Skeletal muscle cell (primary cell): Measurements from ENCODE around the gene SLC16A6.
"Not testable (repeated sequence)": the region's sequence is repeated elsewhere in the genome, so short reads cannot be mapped to it uniquely, and the experiment has no call there.

Experiments
- DNase-seq: peaks from one replicate; pipeline ENCODE4 v3.0.0-alpha.2; 2010; ENCODE audit warnings: low read depth
- H3K4me3 ChIP-seq: 2 replicates; pipeline ENCODE4 v1.5.1; 2011; ENCODE audit warnings: low read depth, mild to moderate bottlenecking, control low read depth, low read length, moderate library complexity

Gene SLC16A6

DNA sequence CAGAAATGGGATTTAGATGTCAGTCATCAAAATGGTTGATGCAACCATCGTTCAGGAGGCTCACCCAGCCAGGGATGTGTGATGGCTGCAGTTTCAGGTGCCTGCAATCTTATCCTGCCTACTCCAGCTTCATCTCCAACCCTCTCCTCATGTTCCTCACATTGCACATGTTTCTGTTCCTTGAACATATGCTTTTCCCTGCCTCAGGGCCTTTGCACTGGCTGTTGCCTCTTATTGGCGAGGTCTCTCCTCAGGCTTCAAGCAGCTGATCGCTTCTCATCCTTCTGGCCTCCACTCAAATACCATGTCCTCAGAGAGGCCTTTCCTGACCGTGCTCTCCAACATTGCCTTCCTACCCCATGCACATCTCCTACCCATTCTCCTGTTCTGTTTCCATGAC is 25.0 kb upstream of the SLC16A6 start:
- H3K4me3 ChIP-seq, result no peak overlapping the region
- DNase-seq, result no peak

DNA sequence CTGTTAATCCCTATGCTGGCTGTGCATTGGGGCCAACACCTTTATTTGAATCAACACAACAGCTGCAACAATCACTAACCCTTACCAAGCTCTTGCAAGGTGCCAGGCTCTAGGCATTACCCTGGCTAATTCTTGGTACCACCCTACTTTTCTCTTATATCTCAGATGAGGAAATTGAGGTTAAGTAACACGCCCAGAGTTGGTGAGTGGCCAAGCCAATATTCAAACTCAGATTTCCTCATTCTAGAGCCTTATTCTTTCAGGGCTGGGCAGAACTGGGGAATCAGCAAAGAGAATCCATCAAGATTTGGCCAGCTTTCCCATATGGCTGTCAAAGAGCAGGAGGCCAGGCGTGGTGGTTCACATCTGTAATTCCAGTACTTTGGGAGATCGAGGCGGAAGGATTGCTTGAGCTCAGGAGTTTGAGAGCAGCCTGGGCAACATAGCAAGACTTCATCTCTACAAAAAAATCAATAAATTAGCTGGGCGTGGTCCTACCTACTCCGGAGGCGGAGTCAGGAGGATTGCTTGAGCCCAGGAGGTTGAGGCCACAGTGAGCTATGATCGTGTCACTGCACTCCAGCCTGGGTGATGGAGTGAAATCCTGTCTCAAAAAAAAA is 24.1 kb upstream of the SLC16A6 start:
- H3K4me3 ChIP-seq, result no peak overlapping the region
- no peak for DNase-seq

DNA sequence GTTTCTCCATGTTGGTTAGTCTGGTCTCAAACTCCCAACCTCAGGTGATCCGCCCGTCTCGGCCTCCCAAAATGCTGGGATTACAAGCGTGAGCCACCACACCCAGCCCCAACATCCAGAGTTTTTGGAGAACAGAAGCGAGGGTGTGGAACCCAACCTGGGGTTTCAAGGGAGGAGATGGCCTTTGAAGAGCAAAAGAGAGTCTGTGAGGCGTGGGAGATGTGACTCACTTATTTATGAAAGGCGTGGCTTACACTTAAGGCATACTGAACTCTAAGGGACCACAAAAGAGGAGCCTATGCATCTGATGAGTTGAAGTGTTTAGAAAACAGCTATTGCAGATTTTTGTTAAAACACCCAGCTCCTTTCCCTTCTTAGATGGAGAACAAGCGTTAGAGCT is 19.2 kb upstream of the SLC16A6 start:
- H3K4me3 ChIP-seq, result no peak overlapping the region
- no peak for DNase-seq

DNA sequence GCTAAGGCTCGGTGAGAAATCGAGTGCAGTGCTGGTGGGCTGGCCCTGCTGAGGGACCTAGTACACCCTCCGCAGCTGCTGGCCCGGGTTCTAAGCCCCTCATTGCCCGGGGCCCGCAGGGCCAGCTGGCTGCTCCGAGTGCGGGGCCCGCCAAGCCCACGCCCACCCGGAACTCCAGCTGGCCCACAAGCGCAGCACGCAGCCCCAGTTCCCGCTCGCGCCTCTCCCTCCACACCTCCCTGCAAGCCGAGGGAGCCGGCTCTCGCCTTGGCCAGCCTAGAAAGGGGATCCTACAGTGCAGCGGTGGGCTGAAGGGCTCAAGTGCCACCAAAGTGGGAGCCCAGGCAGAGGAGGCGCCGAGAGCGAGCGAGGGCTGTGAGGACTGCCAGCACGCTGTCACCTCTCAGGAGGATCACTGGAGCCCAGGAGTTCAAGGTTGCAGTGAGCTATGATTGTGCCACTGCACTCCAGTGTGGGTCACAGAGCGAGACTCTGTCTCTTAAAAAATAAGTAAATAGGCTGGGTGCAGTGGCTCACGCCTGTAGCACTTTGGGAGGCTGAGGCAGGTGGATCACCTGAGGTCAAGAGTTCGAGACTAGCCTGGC is 18.2 kb upstream of the SLC16A6 start:
- DNase-seq, H3K4me3 ChIP-seq: not testable (repeated sequence)

DNA sequence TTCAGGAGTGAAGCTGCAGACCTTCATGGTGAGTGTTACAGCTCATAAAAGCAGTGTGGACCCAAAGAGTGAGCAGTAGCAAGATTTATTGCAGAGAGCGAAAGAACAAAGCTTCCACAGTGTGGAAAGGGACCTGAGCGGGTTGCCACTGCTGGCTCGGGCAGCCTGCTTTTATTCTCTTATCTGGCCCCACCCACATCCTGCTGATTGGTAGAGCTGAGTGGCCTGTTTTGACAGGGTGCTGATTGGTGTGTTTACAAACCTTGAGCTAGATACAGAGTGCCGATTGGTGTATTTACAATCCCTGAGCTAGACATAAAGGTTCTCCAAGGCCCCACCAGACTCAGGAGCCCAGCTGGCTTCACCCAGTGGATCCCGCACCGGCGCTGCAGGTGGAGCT is 17.6 kb upstream of the SLC16A6 start:
- not testable (repeated sequence) for DNase-seq, H3K4me3 ChIP-seq

DNA sequence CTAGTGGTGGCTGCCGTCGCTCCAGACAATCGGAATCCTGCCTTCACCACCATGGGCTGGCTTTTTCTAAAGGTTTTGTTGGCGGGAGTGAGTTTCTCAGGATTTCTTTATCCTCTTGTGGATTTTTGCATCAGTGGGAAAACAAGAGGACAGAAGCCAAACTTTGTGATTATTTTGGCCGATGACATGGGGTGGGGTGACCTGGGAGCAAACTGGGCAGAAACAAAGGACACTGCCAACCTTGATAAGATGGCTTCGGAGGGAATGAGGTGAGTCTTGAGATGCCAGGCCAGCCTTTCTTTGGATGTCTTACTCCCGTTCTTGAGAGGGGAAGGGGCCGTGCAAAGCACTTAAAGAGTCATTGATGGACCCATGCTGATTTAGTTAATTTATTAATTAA is 16.5 kb upstream of the SLC16A6 start:
- no peak for DNase-seq
- H3K4me3 ChIP-seq, result no peak overlapping the region

DNA sequence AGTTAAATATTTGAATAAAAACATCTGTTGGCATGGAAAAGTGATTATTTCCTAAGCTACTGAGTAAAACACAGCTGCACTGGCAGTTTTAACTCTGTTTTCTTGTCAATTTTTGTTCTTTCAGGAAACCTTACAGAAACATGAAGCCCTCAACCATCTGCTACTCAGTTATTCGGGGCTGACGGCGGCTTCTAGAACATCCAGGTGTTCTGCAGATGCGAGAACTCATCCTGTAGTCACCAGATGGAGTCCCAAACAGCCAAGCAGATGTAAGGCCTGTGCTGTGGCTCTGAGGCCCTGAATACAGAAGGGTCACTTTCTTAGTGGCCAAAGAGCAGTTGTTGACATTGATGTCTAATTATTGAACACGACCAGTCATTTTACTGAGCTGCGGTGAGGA is 15.9 kb upstream of the SLC16A6 start:
- H3K4me3 ChIP-seq, result no peak overlapping the region
- DNase-seq, result no peak

DNA sequence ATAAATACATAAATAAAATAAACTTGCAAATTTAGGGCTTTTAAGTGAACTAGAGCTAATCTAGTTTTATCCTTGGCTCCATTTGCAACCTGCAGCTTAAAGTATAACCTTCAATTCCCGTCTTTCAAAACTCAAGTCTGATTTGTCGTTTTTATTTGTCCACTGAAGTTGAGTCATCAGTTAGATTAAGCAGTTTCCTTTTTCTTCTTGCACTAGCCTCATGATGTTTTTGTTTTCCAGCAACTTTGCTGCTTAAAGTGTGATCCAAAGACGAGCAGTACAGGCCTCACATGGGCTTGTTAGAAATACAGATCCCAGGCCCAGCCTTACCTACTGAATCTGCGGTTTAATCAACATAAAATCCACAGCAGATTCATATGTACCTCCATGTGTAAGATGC is 14.2 kb upstream of the SLC16A6 start:
- DNase-seq, result no peak
- no peak overlapping the region for H3K4me3 ChIP-seq

DNA sequence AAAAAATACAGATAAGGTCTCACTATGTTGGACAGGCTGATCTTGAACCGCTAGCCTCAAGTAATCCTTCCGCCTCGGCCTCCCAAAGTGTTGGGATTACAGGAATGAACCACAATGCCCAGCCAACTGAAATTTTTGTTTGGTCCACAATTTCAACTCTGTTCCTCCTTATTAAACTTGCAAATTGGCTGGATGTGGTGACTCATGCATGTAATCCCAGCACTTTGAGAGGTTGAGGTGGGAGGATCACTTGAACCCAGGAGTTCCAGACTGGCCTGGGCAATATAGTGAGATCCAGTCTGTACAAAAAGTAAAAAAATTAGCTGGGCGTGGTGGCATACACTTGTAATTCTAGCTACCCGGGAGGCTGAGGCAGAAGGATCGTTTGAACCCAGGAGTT is 13.8 kb upstream of the SLC16A6 start:
- H3K4me3 ChIP-seq, result no peak overlapping the region
- no peak for DNase-seq

DNA sequence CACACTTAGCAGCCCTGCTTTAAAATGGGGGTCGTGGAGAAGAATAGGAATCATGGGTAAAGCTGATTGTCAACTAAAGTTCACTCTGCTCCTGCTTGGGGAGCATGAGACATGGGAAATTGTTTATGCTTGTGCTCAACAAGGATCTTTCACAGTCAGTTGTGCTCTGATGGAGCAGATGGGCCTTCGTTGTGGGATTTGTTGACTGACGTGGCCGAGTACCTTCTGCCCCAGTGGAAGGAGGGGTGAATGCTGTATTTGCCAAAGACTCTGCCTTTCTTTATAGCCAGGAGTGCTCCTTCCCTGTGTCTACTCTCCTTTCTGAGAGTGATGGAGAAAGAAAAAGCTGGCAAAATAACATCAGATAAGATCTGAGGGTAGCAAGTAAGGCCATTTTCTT is 11.7 kb upstream of the SLC16A6 start:
- no peak overlapping the region for H3K4me3 ChIP-seq
- no peak for DNase-seq

DNA sequence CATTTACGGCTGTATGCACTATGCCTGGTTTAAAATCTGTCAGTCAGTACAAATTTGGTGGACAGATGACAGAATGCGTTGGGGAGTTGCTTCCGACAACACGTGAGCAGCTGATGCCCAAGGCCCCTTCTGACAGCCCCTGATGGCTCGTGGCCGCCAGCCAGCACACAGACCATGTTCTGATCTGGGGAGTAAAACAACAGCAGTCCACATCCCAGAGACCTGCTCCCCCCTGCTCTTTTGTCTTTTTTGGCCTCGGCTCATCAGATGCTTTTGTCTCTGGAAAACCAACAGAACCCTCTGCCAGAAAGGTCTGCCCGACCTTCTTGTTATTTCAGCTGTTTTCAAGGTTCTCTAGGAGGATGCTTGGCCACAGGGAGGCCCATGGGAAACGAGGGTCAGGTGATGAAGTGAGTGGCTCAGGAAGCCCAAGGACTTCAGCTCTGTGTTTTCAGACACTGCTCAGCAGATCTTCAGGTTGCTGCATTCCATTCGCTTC is 11.2 kb upstream of the SLC16A6 start:
- no peak overlapping the region for H3K4me3 ChIP-seq
- DNase-seq, result no peak

DNA sequence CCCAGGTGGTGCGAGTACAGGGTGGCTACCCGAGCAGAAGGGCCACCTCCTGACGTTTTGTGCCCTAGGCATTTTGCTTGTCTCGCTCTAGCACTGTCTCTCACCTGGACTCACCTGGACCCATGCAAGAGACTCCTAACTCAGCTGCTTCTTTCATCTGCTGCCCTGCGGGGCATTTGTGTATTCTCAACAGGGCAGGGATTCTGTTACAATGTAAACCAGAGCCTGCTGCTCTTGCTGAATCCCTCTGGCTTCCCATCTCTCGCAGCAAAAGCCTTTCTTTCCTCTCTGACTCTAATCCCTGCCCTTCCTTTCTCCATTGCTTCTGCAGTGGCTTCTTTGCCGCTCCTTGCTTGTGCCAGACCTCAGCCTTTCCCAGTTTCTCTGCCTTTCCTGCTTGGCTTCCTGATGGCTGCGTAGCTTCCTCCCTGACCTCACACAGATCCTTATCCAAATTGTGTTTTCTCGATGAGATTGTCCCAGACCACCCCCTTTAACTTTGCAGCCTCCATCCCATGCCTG is 10.6 kb upstream of the SLC16A6 start:
- H3K4me3 ChIP-seq, result no peak overlapping the region
- no peak for DNase-seq

DNA sequence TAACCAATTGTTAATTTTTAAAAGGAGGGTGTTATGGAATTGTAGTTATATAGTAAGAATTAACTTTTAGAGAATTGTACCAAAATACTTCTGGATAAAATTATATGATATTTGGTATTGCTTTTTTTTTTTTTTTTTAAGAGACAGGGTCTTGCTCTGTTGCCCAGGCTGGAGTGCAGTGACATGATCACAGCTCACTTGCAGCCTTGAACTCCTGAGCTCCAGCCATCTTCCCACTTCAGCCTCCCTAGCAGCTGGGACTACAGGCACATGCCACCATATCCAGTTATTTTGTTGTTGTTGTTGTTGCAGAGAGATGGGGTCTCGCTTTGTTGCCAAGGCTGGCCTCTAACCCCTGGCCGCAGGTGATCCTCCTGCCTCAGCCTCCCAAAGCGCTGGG is 8.9 kb upstream of the SLC16A6 start:
- no peak overlapping the region for H3K4me3 ChIP-seq
- DNase-seq, result no peak

DNA sequence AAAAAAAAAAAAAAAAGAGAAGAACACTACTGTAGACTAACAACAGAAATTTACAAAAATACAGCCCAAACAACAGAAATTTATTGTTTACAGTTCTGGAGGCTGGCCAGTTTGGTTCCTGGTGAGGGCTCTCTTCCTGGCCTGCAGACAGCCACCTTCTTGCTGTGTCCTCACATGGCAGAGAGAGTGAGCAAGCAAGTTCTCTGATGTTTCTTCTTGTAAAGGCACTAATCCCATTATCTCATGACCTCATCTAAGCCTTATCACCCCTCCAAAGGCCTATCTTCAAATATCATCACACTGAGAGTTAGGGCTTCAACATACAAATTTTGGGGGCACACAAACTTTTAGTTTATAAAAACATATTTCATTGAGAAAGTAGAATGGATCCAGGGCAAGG is 7.7 kb upstream of the SLC16A6 start:
- H3K4me3 ChIP-seq, result no peak overlapping the region
- DNase-seq, result no peak

DNA sequence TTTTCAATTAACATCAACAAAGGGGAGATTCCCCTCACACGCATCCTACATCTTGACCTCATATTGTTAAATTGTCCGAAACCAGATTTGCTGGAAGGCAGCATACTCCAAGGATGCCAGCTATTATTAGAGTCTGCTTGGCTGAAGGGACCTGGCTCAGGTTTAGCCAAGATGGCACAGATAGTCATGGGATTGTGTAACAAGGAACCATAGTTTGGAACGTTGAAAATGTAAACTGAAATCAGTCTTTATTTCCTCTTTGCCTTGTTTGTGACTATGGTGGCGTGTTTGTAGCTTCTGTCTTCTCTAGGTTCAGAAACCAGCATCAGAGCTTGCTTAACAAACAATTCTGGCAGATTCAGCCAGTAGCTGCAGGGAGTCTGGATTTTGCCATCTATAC is 6.3 kb upstream of the SLC16A6 start:
- H3K4me3 ChIP-seq, result no peak overlapping the region
- no peak for DNase-seq

DNA sequence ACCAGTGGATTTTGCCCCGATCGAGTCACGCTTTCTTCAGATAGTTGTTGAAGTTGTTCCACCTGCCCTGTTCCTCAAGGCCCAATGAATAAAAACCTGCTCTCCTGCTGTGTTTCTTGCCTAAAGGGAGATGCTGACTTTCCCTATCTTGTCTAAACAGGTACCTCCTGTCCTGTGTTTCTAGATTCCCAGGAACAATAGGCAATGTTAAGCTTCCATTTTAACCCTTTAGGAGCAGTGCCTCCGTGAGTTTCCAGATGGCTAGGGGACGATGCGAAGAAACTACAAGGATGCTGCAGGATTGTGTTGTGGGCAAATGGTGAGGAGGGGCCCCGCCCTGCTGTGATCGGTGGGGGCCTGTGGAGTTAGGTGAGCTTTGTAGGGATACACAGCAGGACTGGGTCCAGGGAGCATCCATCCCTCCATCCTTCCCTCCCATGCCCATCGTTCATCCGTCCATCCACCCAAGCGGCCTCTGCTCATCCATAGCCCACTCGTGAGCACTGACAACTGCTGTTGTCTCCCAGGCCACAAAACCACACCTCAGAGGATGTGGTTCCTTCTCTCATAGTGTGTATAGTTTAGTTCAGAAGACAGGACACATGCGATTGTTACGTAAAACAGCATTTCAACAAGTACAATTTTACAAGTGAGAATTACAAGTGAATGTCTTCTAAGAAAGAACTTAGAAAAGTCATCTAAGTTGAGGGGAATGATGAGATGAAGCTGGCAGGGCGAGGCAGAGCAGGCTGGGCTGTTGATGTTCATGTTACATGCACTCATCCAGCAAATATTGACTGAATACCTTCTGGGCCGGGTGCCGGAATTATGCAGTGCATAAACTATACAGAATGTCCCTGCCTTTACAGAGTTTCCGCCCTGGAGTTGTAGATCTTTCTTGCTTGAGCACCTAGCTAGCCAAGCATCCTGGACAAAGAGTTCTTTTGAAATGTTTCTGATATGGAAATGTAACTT is 5.6 kb upstream of the SLC16A6 start:
- no peak for DNase-seq

DNA sequence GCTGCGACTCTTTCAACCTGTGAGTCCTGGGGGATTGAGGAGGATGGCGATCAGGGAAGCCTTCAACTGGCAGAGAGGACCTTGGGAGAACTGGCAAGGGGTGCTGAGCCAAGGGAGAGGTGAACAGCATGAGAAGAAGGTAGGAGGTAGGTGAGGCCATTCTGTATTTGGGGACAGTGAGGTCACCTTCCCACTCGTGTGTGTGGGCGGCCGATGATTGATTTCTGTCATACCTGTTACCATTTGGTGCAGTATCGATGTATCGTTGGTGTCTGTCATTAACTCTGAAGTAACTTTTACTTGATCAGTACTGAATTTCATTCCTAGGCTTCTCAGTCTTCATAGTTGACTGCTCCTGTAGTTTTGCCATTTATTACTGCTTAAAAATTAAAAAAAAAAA is 4.2 kb upstream of the SLC16A6 start:
- H3K4me3 ChIP-seq, result no peak overlapping the region
- no peak for DNase-seq

More for the DNA sequence above, 5.6 kb upstream of the SLC16A6 start:
- no peak overlapping the region for H3K4me3 ChIP-seq

DNA sequence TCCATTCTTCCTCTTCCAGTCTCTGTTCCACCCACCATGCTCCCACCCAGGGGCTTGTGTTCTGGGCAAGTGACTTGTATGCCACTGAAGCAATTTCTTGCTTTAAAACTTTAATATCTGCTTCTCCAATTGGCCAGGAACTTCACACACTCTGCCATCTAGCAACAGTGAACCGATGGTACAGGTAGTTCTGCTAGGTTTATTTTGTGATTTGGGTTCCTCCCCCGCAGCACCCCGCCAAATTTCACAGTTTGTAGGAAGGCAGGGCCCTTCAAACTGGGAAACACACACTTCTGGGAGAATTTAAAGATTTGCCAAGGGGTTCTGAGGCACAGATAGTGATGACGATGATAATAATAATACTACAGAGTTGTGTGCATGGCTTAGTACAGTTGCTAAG is 3.7 kb upstream of the SLC16A6 start:
- no peak for DNase-seq

DNA sequence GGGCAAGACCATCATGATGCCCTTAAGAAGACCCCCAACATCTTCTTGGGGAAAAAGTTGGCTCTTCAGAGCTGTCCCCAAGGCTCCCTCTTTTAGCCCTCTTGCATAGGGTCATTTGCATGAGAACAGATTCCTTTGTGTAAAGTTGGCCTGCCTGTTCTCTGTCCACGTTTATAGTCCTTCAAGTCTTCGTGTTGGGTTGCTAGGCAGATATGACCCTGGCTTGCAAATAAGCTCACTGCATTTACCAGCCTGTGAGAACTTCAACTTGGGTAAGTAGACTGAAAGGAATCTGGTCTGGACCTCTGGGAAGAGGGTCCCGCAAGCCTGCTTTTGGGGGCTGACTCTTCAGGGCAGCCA is 3.2 kb upstream of the SLC16A6 start:
- no peak for DNase-seq
- H3K4me3 ChIP-seq, result no peak overlapping the region

More for the DNA sequence above, 3.7 kb upstream of the SLC16A6 start:
- no peak overlapping the region for H3K4me3 ChIP-seq

DNA sequence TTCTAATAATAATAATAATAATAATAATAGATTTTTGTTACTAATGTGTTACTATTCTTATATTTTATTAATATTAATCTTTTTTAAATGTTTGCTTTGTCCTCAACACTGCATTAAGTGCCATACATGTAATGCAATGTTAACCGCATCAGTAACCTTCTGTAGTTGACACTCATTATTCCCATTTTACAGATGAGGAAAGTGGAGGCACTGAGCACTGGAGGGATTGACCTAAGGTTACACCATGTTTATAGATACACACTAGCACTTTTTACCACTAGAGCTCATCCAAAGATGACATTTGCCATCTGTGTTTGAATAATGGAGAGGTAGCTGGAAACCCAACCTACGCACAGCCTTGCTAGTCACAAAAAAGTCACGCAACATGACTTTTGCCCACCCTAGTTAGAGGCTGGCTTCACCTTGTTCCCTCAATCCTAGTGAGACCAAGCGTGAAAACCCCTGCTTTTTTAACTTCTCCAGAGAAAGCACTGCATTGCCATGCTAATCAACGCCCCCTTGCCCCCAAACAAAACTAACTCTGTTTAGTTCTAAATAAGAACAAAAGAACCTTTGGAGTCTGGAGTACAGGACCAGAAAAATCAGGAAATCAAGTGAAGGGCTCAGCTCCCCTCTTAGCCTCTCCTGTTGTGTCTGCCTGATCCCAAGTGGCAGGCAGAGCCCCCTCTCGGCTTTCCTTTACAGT is 2.7 kb upstream of the SLC16A6 start:
- no peak for DNase-seq
- H3K4me3 ChIP-seq, result no peak overlapping the region
